WERI-Rb-1 (cell line): ENCODE measurements around the gene CACYBP.

ENCODE experiments used
- DNase-seq: peaks from one replicate; pipeline ENCODE4 v3.0.0-alpha.2; 2020
- H3K27ac ChIP-seq: fragments of 250-450 bp; sonication (Bioruptor Pico); 2 replicates; pipeline ENCODE4 v1.5.1; 2020; ENCODE audit warnings: mild to moderate bottlenecking, moderate library complexity
- H3K27me3 ChIP-seq: fragments of 250-450 bp; sonication (Bioruptor Pico); 2 replicates; pipeline ENCODE4 v1.5.1; 2021; ENCODE audit warnings: mild to moderate bottlenecking, low read depth, moderate library complexity; ENCODE audit not compliant: insufficient read depth, severe bottlenecking
- H3K36me3 ChIP-seq: fragments of 250-450 bp; sonication (Bioruptor Pico); 2 replicates; pipeline ENCODE4 v1.5.1; 2020; ENCODE audit warnings: mild to moderate bottlenecking, moderate library complexity
- H3K4me3 ChIP-seq: 2 replicates; pipeline ENCODE4 v1.5.1; 2011; ENCODE audit warnings: low read depth, mild to moderate bottlenecking, control low read depth, low read length
- H3K9me3 ChIP-seq: fragments of 250-450 bp; sonication (Bioruptor Pico); 2 replicates; pipeline ENCODE4 v1.5.1; 2021; ENCODE audit warnings: mild to moderate bottlenecking, moderate library complexity; ENCODE audit not compliant: severe bottlenecking
- CTCF ChIP-seq: IDR thresholded peaks from 2 replicates; pipeline ENCODE4 v1.5.1; 2011; ENCODE audit warnings: low read depth, mild to moderate bottlenecking, control low read depth, inconsistent platforms, low read length

The CACYBP gene

GRCh38 chr1:174989536-174990220 is 10.1 kb upstream of the CACYBP start:
- H3K27ac ChIP-seq, result no peak overlapping the region
- H3K27me3 ChIP-seq, result no peaks in the 10 kb centered on the region
- DNase-seq, result no peak
- no peaks in the 10 kb centered on the region for H3K9me3 ChIP-seq
- no peaks in the 10 kb centered on the region for H3K36me3 ChIP-seq
- TF ChIP-seq CTCF, result no peak
- H3K4me3 ChIP-seq, result no peak overlapping the region

GRCh38 chr1:174990382-174990999 is 9.3 kb upstream of the CACYBP start:
- TF ChIP-seq CTCF, result no peak
- no peak overlapping the region for H3K27ac ChIP-seq
- H3K4me3 ChIP-seq, result peak overlapping the region; percentile 2; the same call in 1 of the 2 replicates
- no peaks in the 10 kb centered on the region for H3K36me3 ChIP-seq
- no peak for DNase-seq
- no peaks in the 10 kb centered on the region for H3K9me3 ChIP-seq
- no peaks in the 10 kb centered on the region for H3K27me3 ChIP-seq

- Histone ChIP-seq H3K4me3 (no peak overlapping the region), H3K9me3 (no peaks in the 10 kb centered on the region), H3K36me3 (no peaks in the 10 kb centered on the region), H3K27me3 (no peaks in the 10 kb centered on the region), H3K27ac (no peak overlapping the region)
- TF ChIP-seq CTCF, result no peak
- no peak for DNase-seq
Observed at GRCh38 chr1:174991473-174991872, 8.3 kb upstream of the CACYBP start.

- H3K4me3 ChIP-seq, result no peak overlapping the region
- no peaks in the 10 kb centered on the region for H3K27me3 ChIP-seq
- H3K27ac ChIP-seq, result no peak overlapping the region
- TF ChIP-seq CTCF, result no peak
- peaks cover 4% of the 10 kb centered on the region; the same call in 1 of the 2 replicates for H3K36me3 ChIP-seq
- no peaks in the 10 kb centered on the region for H3K9me3 ChIP-seq
- no peak for DNase-seq
Observed at GRCh38 chr1:174995121-174995520, 4.6 kb upstream of the CACYBP start.

GRCh38 chr1:174995916-174996315 is 3.8 kb upstream of the CACYBP start:
- no peaks in the 10 kb centered on the region for H3K9me3 ChIP-seq
- no peak for TF ChIP-seq CTCF
- no peak overlapping the region for H3K4me3 ChIP-seq
- H3K27ac ChIP-seq, result no peak overlapping the region
- H3K27me3 ChIP-seq, result no peaks in the 10 kb centered on the region
- peaks cover 6% of the 10 kb centered on the region; the same call in 1 of the 2 replicates for H3K36me3 ChIP-seq
- no peak for DNase-seq
